Tibial nerve (tissue), 4 donors: ENCODE data around the gene PIH1D1.

Experiments
- EP300 ChIP-seq, 2 donors: sonication (generic); formaldehyde crosslinking; IDR thresholded peaks; one replicate each; pipeline ENCODE4 v1.6.1; 2017; ENCODE audit warnings: antibody characterized with exemption in 2 of 2, mild to moderate bottlenecking in 1 of 2
- TF ChIP-seq, protein P1 (sequence below), 5 experiments: fragments of 200-600 bp in 3 of 5; fragments of 450-650 bp in 2 of 5; sonication (generic) in 3 of 5; IDR thresholded peaks; one replicate each; pipeline ENCODE4 v1.5.1; 2016 to 2019; ENCODE audit warnings: antibody characterized with exemption in 5 of 5, mild to moderate bottlenecking in 3 of 5, moderate library complexity in 2 of 5

DNA sequence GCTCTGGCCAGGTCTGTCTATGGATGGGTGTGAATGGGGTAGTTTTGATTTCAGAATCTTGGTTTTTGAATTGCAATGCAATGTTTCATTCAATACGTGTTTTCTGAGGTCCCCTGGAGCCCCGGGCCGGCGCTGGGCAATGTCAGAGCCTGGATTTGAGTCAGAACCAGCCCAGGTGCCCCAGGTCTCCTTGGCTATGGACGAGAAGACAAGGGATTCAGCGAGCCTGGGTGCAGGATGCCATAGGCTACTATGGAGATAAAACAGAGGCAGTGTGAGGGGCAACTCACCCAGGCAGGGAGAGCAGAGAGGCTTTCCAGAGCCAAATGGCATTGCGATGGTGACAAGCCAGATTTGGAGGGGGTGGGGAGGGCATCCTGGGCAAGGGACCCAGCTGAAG lies 34.6 kb upstream of the PIH1D1 start:
- TF ChIP-seq, protein P1, sequence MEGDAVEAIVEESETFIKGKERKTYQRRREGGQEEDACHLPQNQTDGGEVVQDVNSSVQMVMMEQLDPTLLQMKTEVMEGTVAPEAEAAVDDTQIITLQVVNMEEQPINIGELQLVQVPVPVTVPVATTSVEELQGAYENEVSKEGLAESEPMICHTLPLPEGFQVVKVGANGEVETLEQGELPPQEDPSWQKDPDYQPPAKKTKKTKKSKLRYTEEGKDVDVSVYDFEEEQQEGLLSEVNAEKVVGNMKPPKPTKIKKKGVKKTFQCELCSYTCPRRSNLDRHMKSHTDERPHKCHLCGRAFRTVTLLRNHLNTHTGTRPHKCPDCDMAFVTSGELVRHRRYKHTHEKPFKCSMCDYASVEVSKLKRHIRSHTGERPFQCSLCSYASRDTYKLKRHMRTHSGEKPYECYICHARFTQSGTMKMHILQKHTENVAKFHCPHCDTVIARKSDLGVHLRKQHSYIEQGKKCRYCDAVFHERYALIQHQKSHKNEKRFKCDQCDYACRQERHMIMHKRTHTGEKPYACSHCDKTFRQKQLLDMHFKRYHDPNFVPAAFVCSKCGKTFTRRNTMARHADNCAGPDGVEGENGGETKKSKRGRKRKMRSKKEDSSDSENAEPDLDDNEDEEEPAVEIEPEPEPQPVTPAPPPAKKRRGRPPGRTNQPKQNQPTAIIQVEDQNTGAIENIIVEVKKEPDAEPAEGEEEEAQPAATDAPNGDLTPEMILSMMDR (IDR thresholded peaks at IDR 0.05) = no peak
- no peak for TF ChIP-seq EP300 (IDR thresholded peaks at IDR 0.05)
